ENCODE data around the gene NABP1.

Gene NABP1

GRCh38 chr2:191677646-191678436 lies at the start of gene NABP1:
Gene NABP1, plus strand, starts transcription at chr2:191678136. Its CDS starts 479 bp downstream, at chr2:191678615.
- H3K79me2 ChIP-seq (ENCODE audit: insufficient read depth, low read length), result peaks cover 56% of the 10 kb centered on the region
- TF ChIP-seq EZH2 (IDR thresholded peaks at IDR 0.05; ENCODE audit: borderline replicate concordance, low read depth, low read length, severe bottlenecking), result no peak
- no peak for TF ChIP-seq CTCF (IDR thresholded peaks at IDR 0.05; ENCODE audit: borderline replicate concordance, extremely low read depth, low read length, poor library complexity, severe bottlenecking)
- peak within 1 kb of the TSS; percentile 73 to 82 for H3K4me3 ChIP-seq (ENCODE audit: low read depth in 1 of 2, low read length in 2 of 2)
- peak within 1 kb of the TSS; percentile 93 for H3K9ac ChIP-seq (ENCODE audit: low read depth, low read length)
- peak; percentile 99 for DNase-seq
- 0 out of 2 replicates have a peak, but pooled peaks cover 4% of the 10 kb centered on the region for H4K20me1 ChIP-seq (ENCODE audit: insufficient read depth, low read length)
- peak within 1 kb of the TSS; percentile 99 for H3K27ac ChIP-seq (ENCODE audit: low read length)
- ATAC-seq (ENCODE audit: insufficient read depth, low read depth), result peak; percentile 74
- H3K4me2 ChIP-seq (ENCODE audit: insufficient read depth, low read length), result peak within 1 kb of the TSS; percentile 79
- peaks cover 71% of the 10 kb centered on the region for H3K4me1 ChIP-seq (ENCODE audit: insufficient read depth, low read length)
- H3K36me3 ChIP-seq (ENCODE audit: insufficient read depth, low read length), result peaks cover 23% of the 10 kb centered on the region
- no peaks in the 10 kb centered on the region for H3K9me3 ChIP-seq (ENCODE audit: insufficient read depth, low read length, severe bottlenecking)
- no peaks in the 10 kb centered on the region for H3K27me3 ChIP-seq (ENCODE audit: insufficient read depth, low read length, poor library complexity)
- peak within 1 kb of the TSS; percentile 68; the same call in 1 of the 2 replicates for H2AFZ ChIP-seq (ENCODE audit: low read depth, low read length)

GRCh38 chr2:191629001-191629453 lies 48.9 kb upstream of the NABP1 start:
- H3K9ac ChIP-seq (ENCODE audit: low read depth, low read length), result no peak overlapping the region
- H3K4me3 ChIP-seq (ENCODE audit: low read depth in 1 of 2, low read length in 2 of 2), result no peak overlapping the region
- no peaks in the 10 kb centered on the region for H3K27me3 ChIP-seq (ENCODE audit: insufficient read depth, low read length, poor library complexity)
- H3K4me1 ChIP-seq (ENCODE audit: insufficient read depth, low read length), result peaks cover 34% of the 10 kb centered on the region
- H3K4me2 ChIP-seq (ENCODE audit: insufficient read depth, low read length), result no peak overlapping the region
- no peaks in the 10 kb centered on the region for H4K20me1 ChIP-seq (ENCODE audit: insufficient read depth, low read length)
- H3K9me3 ChIP-seq (ENCODE audit: insufficient read depth, low read length, severe bottlenecking), result no peaks in the 10 kb centered on the region
- H2AFZ ChIP-seq (ENCODE audit: low read depth, low read length), result no peak overlapping the region
- ATAC-seq (ENCODE audit: insufficient read depth, low read depth) (no peak), DNase-seq (no peak)
- H3K36me3 ChIP-seq (ENCODE audit: insufficient read depth, low read length), result no peaks in the 10 kb centered on the region
- H3K79me2 ChIP-seq (ENCODE audit: insufficient read depth, low read length), result no peaks in the 10 kb centered on the region
- TF ChIP-seq CTCF (IDR thresholded peaks at IDR 0.05; ENCODE audit: borderline replicate concordance, extremely low read depth, low read length, poor library complexity, severe bottlenecking), result no peak
- no peak for TF ChIP-seq EZH2 (IDR thresholded peaks at IDR 0.05; ENCODE audit: borderline replicate concordance, low read depth, low read length, severe bottlenecking)
- no peak overlapping the region for H3K27ac ChIP-seq (ENCODE audit: low read length)

GRCh38 chr2:191629976-191630712 lies 47.8 kb upstream of the NABP1 start:
- H3K9me3 ChIP-seq (ENCODE audit: insufficient read depth, low read length, severe bottlenecking), result no peaks in the 10 kb centered on the region
- DNase-seq (no peak), ATAC-seq (ENCODE audit: insufficient read depth, low read depth) (no peak)
- H2AFZ ChIP-seq (ENCODE audit: low read depth, low read length), result no peak overlapping the region
- no peaks in the 10 kb centered on the region for H3K27me3 ChIP-seq (ENCODE audit: insufficient read depth, low read length, poor library complexity)
- no peak overlapping the region for H3K27ac ChIP-seq (ENCODE audit: low read length)
- no peak overlapping the region for H3K4me2 ChIP-seq (ENCODE audit: insufficient read depth, low read length)
- no peak overlapping the region; the same call in 1 of the 2 replicates for H3K9ac ChIP-seq (ENCODE audit: low read depth, low read length)
- TF ChIP-seq EZH2 (IDR thresholded peaks at IDR 0.05; ENCODE audit: borderline replicate concordance, low read depth, low read length, severe bottlenecking), result no peak
- TF ChIP-seq CTCF (IDR thresholded peaks at IDR 0.05; ENCODE audit: borderline replicate concordance, extremely low read depth, low read length, poor library complexity, severe bottlenecking), result no peak
- H3K4me1 ChIP-seq (ENCODE audit: insufficient read depth, low read length), result peaks cover 23% of the 10 kb centered on the region
- H3K79me2 ChIP-seq (ENCODE audit: insufficient read depth, low read length), result no peaks in the 10 kb centered on the region
- H3K4me3 ChIP-seq (ENCODE audit: low read depth in 1 of 2, low read length in 2 of 2), result no peak overlapping the region
- no peaks in the 10 kb centered on the region for H3K36me3 ChIP-seq (ENCODE audit: insufficient read depth, low read length)
- no peaks in the 10 kb centered on the region for H4K20me1 ChIP-seq (ENCODE audit: insufficient read depth, low read length)
